HT-29 (cell line): ENCODE results near the gene INSM1. TPM values are rescaled to one million over a fixed set of nuclear protein-coding genes. Genes with fewer than 3 reads are reported as not detected.
A peak's percentile ranks its signal among the peaks of the same experiment; 100 is the strongest.
"Not testable (repeated sequence)": the region's sequence is repeated elsewhere in the genome, so short reads cannot be mapped to it uniquely, and the experiment has no call there.

ENCODE experiments used
- DNase-seq: peaks from one replicate; pipeline ENCODE4 v3.0.0-alpha.2; 2015; ENCODE audit warnings: low spot score
- total RNA-seq: library from RNA; depleted of rRNA; stranded (reverse); fragments of >200 nt; shearing (Covaris generic); gene quantifications from 2 replicates; pipeline ENCODE4 v1.2.3, GENCODE V29; 2014; rRNA removed

Gene INSM1
- 1.0 and 1.2 TPM in 2 replicates for total RNA-seq

GRCh38 chr20:20367575-20368417 is at the start of gene INSM1:
Gene INSM1, plus strand, starts transcription at chr20:20368104. Its CDS starts 164 bp downstream, at chr20:20368268.
- no peak for DNase-seq

GRCh38 chr20:20318365-20319161 is 49.3 kb upstream of the INSM1 start:
- no peak for DNase-seq

GRCh38 chr20:20321134-20321533 is 46.8 kb upstream of the INSM1 start:
- DNase-seq, result no peak

DNA sequence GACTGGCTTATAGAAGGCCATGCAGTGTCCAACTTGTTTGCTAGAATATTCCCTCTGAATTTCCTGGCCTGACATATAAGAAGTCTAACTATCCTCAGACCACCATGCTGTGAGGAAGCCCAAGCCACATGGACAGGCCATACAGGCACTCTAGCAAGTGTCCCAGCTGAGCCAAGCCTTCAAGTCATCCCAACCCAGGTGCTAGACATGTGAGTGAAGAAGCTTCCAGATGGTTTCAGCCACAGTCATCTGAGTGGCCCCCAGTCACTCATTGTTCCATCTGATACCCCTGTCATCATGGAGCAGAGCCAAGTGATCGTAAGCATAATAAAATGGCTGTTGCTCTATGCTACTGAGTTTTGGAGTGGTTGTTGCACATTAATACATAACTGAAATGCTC is 46.0 kb upstream of the INSM1 start:
- DNase-seq, result no peak

- no peak for DNase-seq
These were observed 45.0 kb upstream of the INSM1 start for GRCh38 chr20:20322912-20323311.

DNA sequence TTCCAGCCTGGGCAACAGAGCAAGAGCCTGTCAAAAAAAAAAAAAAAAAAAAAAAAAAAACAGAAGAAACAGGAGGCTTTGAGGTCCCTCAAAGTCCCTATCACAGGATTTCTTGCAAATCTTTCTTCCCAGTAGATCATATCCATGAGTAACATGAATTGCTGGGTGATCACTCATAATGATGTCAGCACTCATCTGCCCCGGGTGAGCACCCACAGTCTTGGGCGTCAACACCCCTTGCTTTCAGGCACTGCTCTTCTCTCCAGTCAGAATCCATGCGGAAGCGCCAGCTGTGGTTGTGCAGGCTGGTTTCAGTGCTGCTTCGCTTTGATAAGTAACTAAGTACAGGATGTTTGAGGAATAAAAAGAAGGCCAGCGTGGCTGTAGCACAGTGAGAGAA is 40.2 kb upstream of the INSM1 start:
- no peak for DNase-seq

DNA sequence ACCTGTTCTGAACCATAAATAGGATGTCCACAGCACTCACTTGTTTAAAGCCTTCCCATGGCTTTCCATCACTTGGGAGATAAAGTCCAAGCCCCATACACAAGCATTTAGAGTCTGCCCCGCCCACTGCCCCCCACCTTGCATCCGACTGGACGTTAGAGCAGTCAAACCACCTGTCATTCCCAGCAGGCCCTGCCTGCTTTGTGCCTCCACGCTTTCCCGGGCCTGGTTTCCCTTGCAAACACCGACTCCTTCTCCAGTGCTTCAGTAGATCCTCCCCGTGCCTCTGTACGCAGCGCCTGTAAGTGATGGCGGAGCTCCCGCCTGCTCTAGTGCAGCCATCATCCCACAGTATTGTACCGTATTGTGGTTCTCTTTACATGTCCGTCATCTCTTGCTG is 38.3 kb upstream of the INSM1 start:
- DNase-seq, result no peak

- DNase-seq, result no peak
These were observed 36.7 kb upstream of the INSM1 start for GRCh38 chr20:20331156-20331555.

GRCh38 chr20:20331817-20332216 is 36.1 kb upstream of the INSM1 start:
- DNase-seq, result no peak

GRCh38 chr20:20333866-20334265 is 34.0 kb upstream of the INSM1 start:
- no peak for DNase-seq

DNA sequence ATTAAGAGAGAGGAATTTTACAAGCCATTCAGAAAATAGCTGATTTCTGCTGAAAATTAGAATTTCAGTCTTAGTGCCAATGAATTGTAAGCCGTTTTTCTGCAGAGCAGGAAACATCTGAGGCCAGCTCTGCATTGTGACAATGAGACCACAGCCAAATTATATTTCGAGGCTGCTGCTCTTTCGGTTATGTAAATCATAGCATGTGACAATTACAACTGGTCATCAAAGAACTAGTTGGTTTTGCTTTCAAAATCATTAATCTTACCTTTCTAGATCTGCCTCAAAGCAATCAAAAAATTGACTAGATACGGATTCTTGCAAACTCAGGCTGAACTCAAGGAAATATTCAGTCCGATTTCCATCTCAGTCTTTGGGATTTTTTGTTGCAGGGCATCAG is 33.4 kb upstream of the INSM1 start:
- DNase-seq, result no peak

GRCh38 chr20:20338133-20338730 is 29.7 kb upstream of the INSM1 start:
- DNase-seq, result no peak

DNA sequence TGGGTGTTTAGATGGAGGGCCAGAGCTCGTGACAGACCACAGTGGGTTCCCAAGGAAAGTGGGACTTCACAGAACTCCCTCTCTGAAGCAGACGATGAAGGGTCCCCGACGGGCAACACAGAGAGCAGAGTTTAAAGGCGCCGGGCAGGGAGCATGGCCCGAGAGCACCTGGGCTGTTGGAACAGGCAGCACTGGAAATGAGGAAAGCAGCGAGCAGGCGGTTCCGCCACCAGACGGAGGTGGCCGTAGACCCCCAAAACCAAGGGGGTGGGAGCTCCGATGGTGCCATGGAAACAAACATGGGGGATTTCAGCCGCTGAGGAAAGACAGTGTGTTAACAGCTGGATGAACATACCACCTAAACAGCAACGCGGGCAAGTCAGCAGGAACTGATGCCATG is 27.5 kb upstream of the INSM1 start:
- DNase-seq, result no peak

GRCh38 chr20:20341371-20341770 is 26.5 kb upstream of the INSM1 start:
- no peak for DNase-seq

- no peak for DNase-seq
These were observed 25.8 kb upstream of the INSM1 start for GRCh38 chr20:20342066-20342465.

DNA sequence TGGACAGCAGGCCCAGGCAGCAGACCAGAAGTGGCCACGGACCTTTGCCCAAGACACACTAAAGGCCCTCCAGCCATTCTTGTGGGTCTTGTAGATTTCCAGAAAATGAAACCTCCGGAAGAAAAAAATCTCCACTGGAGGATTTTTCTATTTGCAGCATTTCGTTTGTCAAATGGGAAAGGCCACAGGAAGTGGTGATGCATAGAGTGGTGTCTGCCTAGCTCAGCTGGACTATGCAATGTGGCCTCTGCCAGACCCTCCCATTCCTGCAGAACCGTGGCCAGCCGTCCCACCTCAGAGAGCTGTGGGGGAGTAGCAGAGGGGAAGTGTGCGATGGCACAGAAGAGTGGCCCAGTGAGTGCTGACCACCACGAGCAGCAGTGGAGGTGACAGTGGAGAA is 24.0 kb upstream of the INSM1 start:
- DNase-seq, result no peak

GRCh38 chr20:20344476-20344875 is 23.4 kb upstream of the INSM1 start:
- DNase-seq, result no peak

DNA sequence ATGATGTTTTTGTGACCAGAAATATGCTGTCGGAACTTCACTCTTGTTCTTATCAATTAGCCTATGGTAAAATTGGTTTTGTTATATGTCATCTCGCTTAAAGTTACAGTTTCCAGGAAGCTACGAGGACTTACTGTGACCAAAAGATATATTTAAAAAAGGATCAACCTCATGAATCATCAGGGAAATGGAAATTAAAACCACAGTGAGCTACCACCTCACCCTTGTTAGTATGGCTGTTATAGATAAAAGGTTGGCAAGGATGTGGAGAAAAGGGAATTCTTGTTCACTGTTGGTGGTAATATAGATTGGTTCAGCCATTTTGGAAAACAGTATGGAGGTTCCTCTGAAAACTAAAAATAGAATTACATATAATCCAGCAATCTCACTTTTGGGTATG is 14.3 kb upstream of the INSM1 start:
- no peak for DNase-seq

DNA sequence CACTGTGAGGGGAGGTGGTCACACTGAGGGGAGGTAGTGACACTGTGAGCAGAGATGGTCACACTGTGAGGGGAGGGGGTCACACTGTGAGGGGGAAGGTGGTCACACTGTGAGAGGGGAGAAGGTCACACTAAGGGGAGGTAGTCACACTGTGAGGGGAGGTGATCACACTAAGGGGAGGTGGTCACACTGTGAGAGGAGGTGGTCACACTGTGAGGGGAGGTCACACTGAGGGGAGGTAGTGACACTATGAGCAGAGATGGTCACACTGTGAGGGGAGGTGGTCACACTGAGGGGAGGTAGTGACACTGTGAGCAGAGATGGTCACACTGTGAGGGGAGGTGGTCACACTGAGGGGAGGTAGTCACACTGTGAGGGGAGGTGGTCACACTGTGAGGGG is 12.4 kb upstream of the INSM1 start:
- not testable (repeated sequence) for DNase-seq

DNA sequence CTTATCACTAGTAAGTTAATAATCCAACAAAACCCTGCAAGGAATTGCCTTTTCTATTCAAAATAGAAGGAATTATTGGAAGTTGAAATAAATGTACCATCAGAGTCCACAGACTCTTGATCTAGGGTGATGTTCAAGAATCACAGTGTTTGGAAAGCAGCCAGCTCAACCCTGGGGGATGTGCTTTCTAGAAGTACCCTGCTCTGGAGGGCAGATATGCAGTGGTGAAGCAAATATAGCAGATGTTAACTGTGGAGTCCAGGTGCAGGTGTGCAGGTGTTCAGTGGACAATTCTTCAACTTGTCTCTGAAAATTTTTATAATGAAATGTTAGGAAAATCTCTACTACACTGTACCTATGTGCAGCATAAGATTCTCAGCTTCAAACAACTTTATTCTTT is 9.1 kb upstream of the INSM1 start:
- DNase-seq, result no peak

DNA sequence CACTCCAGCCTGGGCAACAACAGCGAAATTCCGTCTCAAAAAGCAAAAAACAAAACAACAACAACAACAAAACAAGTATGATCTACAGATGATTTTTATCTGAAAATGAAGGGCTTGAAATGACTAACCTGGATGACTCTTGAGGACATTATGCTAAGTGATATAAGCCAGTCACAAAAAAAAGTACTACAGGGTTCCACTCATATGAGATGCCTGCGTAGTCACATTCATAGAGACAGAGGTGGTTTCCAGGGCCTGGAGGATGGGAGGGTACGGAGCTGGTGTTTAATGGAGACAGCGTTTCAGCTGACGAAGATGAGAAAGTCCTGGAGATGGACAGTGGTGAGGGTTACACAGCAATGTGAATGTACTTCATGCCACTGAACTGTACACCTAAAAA is 8.3 kb upstream of the INSM1 start:
- DNase-seq, result no peak

DNA sequence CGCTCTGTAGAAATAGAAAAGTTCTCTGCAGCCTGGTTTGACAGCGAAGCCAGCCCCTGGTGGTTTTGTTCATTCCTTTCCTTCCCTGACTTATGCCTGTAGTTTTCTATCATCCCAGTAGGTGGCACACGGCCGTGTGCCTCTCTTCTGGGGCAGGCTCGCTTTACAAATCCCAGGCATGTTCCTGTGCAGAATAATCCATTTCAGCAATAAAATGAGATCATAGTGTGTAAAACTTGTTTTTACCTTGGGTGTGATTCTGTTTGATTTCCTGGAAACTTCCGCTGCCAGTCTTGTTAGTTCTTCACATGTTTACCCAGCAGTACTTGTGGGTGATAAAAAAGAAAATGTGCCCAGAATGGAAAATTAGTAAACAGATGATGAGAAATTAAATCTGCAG is 7.4 kb upstream of the INSM1 start:
- peak; percentile 78 for DNase-seq
